DOHH2 (cell line): ENCODE data around the gene ARL6IP4.

Source experiments
- CTCF ChIP-seq: fragments of 200-600 bp; sonication (generic); IDR thresholded peaks from one replicate; pipeline ENCODE4 v1.5.1; 2014; ENCODE audit warnings: antibody characterized with exemption, mild to moderate bottlenecking, low read depth, low read length; ENCODE audit not compliant: poor library complexity, severe bottlenecking
- EZH2phosphoT487 ChIP-seq: fragments of 200-600 bp; sonication (generic); IDR thresholded peaks from 2 replicates; pipeline ENCODE4 v1.6.1; 2017; ENCODE audit warnings: borderline replicate concordance, mild to moderate bottlenecking, antibody characterized with exemption, low read length, moderate library complexity, mixed read lengths

- TF ChIP-seq CTCF (no peak), EZH2phosphoT487 (no peak)
These were observed 44.4 kb downstream of the ARL6IP4 start for GRCh38 chr12:123024819-123025391.
